ENCODE data around the gene DAGLA. TPM values are rescaled to one million over a fixed set of nuclear protein-coding genes. Genes with fewer than 3 reads are reported as not detected.

DAGLA gene
- total RNA-seq, 2 experiments from 2014 or later = 0.52 to 0.73 TPM

DNA sequence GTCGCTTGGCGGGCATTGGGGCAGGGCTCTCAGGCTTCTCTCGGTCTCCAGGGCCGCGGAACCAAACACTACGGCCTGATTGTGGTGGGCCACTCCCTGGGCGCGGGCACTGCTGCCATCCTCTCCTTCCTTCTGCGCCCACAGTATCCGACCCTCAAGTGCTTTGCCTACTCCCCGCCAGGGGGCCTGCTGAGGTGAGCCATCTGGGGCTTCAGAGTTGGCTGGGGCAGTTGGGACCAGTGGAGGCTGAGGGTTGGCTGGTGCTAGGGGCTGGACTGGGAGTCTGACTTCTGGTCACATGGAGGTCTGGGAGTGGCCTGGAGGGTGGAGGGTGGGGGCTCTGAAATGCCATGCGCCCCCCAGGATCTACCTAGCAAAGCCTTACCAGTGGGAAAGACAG lies 56.9 kb downstream of the DAGLA start:
- POLR2A ChIA-PET = no interaction called here
- Mint-ChIP-seq H3K9me3 (no peaks in the 10 kb centered on the region), H3K4me1 (ENCODE audit: low read depth) (peaks cover 4% of the 10 kb centered on the region), H3K27me3 (no peaks in the 10 kb centered on the region), H3K36me3 (ENCODE audit: low read depth) (no peaks in the 10 kb centered on the region), H3K27ac (no peak overlapping the region), H3K4me3 (no peak overlapping the region)
- no peaks in the 10 kb centered on the region for H3K27me3 ChIP-seq (ENCODE audit: control insufficient read depth in 1 of 2, insufficient read depth in 2 of 2, low read length in 2 of 2)
- H3K4me1 ChIP-seq (ENCODE audit: insufficient read depth, low read length) = peaks cover 7% of the 10 kb centered on the region
- intact Hi-C loops (cut with DNase I, micrococcal nuclease) = no loop called here
- no peaks in the 10 kb centered on the region for H3K9me3 ChIP-seq (ENCODE audit: control insufficient read depth in 1 of 2, insufficient read depth in 1 of 2, low read length in 2 of 2)
- no peak for DNase-seq
- H3K36me3 ChIP-seq (ENCODE audit: insufficient read depth, low read length) = peaks cover 2% of the 10 kb centered on the region
- CTCF ChIA-PET = no interaction called here
- ATAC-seq (ENCODE audit: poor library complexity) = no peak
- TF ChIP-seq, protein P1, sequence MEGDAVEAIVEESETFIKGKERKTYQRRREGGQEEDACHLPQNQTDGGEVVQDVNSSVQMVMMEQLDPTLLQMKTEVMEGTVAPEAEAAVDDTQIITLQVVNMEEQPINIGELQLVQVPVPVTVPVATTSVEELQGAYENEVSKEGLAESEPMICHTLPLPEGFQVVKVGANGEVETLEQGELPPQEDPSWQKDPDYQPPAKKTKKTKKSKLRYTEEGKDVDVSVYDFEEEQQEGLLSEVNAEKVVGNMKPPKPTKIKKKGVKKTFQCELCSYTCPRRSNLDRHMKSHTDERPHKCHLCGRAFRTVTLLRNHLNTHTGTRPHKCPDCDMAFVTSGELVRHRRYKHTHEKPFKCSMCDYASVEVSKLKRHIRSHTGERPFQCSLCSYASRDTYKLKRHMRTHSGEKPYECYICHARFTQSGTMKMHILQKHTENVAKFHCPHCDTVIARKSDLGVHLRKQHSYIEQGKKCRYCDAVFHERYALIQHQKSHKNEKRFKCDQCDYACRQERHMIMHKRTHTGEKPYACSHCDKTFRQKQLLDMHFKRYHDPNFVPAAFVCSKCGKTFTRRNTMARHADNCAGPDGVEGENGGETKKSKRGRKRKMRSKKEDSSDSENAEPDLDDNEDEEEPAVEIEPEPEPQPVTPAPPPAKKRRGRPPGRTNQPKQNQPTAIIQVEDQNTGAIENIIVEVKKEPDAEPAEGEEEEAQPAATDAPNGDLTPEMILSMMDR (IDR thresholded peaks at IDR 0.05) = no peak
- H3K4me3 ChIP-seq (ENCODE audit: low read length) = no peak overlapping the region
- no peak overlapping the region for H3K27ac ChIP-seq (ENCODE audit: low read depth in 1 of 2, low read length in 2 of 2)

GRCh38 chr11:61737636-61738386 lies 57.6 kb downstream of the DAGLA start:
- DNase-seq (no peak), ATAC-seq (ENCODE audit: poor library complexity) (no peak)
- ChIA-PET POLR2A (no interaction called here), CTCF (no interaction called here)
- no peaks in the 10 kb centered on the region for H3K27me3 Mint-ChIP-seq
- intact Hi-C loops (cut with DNase I, micrococcal nuclease) = no loop called here
- TF ChIP-seq, protein P1 (IDR thresholded peaks at IDR 0.05) = no peak
- peaks cover 4% of the 10 kb centered on the region for H3K4me1 Mint-ChIP-seq (ENCODE audit: low read depth)
- Histone ChIP-seq H3K36me3 (ENCODE audit: insufficient read depth, low read length) (peaks cover 2% of the 10 kb centered on the region), H3K27ac (ENCODE audit: low read depth in 1 of 2, low read length in 2 of 2) (no peak overlapping the region), H3K4me3 (ENCODE audit: low read length) (no peak overlapping the region), H3K27me3 (ENCODE audit: control insufficient read depth in 1 of 2, insufficient read depth in 2 of 2, low read length in 2 of 2) (no peaks in the 10 kb centered on the region), H3K4me1 (ENCODE audit: insufficient read depth, low read length) (peaks cover 7% of the 10 kb centered on the region), H3K9me3 (ENCODE audit: control insufficient read depth in 1 of 2, insufficient read depth in 1 of 2, low read length in 2 of 2) (no peaks in the 10 kb centered on the region)
- H3K36me3 Mint-ChIP-seq (ENCODE audit: low read depth) = no peaks in the 10 kb centered on the region
- H3K27ac Mint-ChIP-seq = no peak overlapping the region
- no peak overlapping the region for H3K4me3 Mint-ChIP-seq
- no peaks in the 10 kb centered on the region for H3K9me3 Mint-ChIP-seq

DNA sequence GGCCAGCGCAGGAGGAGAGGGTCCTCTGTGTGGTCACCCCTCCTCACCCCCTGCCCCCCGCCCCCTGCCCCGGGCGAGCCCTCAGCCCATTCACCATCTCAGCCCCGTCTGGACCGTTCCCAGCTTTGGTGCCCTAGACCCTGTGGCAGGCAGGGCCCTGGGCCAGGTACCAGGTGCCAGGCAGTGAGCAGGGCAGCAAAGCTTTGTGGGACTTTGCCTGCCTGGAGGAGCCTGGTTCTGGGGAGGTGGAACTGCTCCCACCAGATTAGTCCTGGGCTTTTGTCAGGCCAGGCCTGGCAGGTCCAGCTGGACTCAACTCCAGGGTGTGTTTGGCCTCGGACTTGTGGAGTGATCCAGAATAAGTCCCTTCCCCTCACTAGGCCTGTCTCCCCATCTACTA lies 58.6 kb downstream of the DAGLA start:
- ATAC-seq (ENCODE audit: poor library complexity) (no peak), DNase-seq (no peak)
- Mint-ChIP-seq H3K36me3 (ENCODE audit: low read depth) (no peaks in the 10 kb centered on the region), H3K27me3 (no peaks in the 10 kb centered on the region), H3K9me3 (no peaks in the 10 kb centered on the region), H3K27ac (no peak overlapping the region), H3K4me3 (no peak overlapping the region), H3K4me1 (ENCODE audit: low read depth) (no peaks in the 10 kb centered on the region)
- POLR2A ChIA-PET = no interaction called here
- peaks cover 2% of the 10 kb centered on the region for H3K36me3 ChIP-seq (ENCODE audit: insufficient read depth, low read length)
- no peaks in the 10 kb centered on the region for H3K4me1 ChIP-seq (ENCODE audit: insufficient read depth, low read length)
- CTCF ChIA-PET = no interaction called here
- H3K27me3 ChIP-seq (ENCODE audit: control insufficient read depth in 1 of 2, insufficient read depth in 2 of 2, low read length in 2 of 2) = no peaks in the 10 kb centered on the region
- no peak overlapping the region for H3K4me3 ChIP-seq (ENCODE audit: low read length)
- intact Hi-C loops (cut with DNase I, micrococcal nuclease) = no loop called here
- TF ChIP-seq, protein P1 (IDR thresholded peaks at IDR 0.05) = no peak
- H3K27ac ChIP-seq (ENCODE audit: low read depth in 1 of 2, low read length in 2 of 2) = no peak overlapping the region
- no peaks in the 10 kb centered on the region for H3K9me3 ChIP-seq (ENCODE audit: control insufficient read depth in 1 of 2, insufficient read depth in 1 of 2, low read length in 2 of 2)

Data from CD4-positive, alpha-beta T cell (primary cell).